GM19240 (cell line): ENCODE results near the gene PPP1R15A.
"Not testable (repeated sequence)": the region's sequence is repeated elsewhere in the genome, so short reads cannot be mapped to it uniquely, and the experiment has no call there.

Source experiments
- DNase-seq: peaks from one replicate; pipeline ENCODE4 v3.0.0; 2011; ENCODE audit warnings: low spot score; ENCODE audit not compliant: insufficient read length

PPP1R15A gene

DNA sequence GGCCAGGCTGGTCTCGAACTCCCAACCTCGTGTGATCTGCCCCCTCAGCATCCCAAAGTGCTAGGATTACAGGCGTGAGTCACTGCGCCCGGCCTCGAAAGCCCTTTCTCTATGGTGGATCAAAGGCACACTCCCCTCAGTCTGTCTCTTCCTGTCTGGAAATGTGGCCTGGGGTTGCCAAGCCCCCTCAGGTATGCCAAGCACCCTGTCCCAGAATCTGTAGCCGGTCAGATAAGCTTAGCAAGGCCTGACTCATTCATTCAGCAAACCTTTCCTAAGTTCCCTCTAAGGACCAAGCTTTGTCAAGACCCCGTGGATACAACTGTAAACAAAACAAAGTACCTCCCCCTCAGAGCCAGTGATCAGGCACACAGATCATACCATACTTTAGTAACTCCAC is 42.0 kb downstream of the PPP1R15A start:
- no peak for DNase-seq

DNA sequence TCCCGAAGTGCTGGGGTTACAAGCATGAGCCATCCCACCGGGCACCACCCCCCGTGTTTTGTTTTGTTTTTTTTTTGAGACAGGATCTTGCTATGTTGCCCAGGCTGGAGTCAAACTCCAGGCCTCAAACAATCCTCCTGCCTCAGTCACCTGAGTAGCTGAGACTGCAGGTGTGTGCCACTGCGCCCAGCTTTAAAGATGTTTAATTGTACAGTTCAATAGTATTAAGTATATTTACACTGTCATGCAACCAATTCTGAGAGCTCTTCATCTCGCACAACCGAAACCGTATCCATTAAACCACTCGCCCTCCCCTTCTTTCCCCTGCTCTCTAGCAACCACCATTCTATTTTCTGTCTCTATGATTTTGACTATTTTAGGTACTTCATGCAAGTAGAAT is 43.5 kb downstream of the PPP1R15A start:
- no peak for DNase-seq

DNA sequence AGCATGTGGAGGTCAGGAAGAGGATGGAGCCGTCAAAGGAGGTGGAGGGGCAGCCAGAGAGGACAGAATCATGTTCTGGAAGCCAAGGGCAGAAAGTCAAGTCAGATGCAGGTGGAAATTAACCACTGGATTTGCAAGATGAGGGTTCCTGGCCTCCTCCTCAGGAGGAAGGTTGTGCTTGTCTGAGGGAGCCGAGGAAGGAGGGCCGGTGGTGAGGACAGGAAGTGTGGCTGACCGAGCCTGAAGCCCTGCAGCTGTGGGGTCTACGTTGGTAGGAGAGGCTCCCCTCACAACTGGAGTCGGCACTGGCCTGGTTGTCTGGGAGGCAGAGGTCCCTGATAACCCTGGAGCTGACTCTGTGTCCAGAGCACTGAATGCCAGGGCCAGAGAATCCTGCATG is 45.9 kb downstream of the PPP1R15A start:
- no peak for DNase-seq

DNA sequence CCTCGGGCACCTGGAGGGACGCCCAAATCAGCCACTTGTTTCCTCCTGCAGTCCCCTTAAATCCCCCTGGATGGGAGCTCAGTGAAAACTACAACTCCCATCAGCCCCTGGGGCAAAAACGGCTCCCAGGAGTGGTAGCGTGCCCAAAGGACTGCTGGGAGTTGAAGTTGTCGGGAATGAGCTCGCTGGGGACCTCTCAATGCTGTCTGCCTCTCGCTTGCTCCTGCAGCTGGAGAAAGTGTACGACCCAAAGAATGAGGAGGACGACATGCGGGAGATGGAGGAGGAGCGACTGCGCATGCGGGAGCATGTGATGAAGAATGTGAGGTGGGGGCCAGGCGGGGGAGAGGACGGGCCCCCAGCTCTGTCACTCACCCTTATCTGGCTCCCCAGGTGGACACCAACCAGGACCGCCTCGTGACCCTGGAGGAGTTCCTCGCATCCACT is 46.6 kb downstream of the PPP1R15A start:
- no peak for DNase-seq

DNA sequence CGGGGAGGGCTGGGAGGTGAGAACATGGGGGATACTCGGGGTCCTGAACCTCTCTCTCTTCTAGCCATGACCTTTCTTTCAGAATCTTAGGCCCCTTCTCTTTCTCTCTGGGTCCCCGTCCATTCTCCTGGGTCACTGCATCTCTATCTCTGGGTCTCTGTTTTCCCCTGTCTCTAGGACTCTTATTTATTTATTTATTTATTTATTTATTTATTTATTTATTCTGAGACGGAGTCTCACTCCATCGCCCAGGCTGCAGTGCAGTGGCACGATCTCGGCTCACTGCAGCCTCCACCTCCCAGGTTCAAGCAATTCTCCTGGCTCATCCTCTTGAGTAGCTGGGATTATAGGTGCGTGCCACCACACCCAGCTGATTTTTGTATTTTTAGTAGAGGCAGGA is 47.0 kb downstream of the PPP1R15A start:
- not testable (repeated sequence) for DNase-seq

DNA sequence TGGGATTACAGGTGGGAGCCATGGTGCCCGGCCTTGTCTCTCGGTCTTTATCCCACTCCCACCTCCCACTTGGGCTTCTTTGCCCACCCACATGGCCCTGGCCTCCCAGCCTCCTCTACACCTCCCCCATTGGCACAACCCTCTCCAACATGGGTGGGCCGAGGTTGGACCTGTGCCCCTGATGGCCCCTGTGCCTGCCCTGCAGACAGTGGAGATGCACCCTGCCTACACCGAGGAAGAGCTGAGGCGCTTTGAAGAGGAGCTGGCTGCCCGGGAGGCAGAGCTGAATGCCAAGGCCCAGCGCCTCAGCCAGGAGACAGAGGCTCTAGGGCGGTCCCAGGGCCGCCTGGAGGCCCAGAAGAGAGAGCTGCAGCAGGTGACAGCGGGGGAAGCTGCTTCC is 48.7 kb downstream of the PPP1R15A start:
- no peak for DNase-seq

DNA sequence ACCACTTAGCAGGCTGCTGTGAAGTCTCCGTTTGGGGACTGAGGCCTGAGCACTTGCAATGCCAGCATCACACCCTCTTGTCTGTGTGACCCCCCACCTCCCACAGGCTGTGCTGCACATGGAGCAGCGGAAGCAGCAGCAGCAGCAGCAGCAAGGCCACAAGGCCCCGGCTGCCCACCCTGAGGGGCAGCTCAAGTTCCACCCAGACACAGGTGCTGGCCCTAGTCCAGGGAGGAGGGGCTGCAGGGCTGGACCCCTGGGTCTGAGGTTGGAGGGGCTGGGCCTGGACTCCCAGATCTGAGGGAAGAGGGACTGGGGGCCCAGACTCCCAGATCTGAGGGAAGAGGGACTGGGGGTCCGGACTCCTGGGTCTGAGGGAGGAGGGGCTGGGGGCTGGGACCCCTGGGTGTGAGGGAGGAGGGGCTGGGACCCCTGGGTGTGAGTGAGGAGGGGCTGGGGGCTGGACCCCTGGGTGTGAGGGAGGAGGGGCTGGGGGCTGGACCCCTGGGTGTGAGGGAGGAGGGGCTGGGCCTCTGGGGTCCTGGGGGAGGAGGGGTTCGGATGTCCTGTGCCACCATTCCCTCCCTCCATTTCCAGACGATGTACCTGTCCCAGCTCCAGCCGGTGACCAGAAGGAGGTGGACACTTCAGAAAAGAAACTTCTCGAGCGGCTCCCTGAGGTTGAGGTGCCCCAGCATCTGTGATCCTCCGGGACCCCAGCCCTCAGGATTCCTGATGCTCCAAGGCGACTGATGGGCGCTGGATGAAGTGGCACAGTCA is 49.7 kb downstream of the PPP1R15A start:
- no peak for DNase-seq

DNA sequence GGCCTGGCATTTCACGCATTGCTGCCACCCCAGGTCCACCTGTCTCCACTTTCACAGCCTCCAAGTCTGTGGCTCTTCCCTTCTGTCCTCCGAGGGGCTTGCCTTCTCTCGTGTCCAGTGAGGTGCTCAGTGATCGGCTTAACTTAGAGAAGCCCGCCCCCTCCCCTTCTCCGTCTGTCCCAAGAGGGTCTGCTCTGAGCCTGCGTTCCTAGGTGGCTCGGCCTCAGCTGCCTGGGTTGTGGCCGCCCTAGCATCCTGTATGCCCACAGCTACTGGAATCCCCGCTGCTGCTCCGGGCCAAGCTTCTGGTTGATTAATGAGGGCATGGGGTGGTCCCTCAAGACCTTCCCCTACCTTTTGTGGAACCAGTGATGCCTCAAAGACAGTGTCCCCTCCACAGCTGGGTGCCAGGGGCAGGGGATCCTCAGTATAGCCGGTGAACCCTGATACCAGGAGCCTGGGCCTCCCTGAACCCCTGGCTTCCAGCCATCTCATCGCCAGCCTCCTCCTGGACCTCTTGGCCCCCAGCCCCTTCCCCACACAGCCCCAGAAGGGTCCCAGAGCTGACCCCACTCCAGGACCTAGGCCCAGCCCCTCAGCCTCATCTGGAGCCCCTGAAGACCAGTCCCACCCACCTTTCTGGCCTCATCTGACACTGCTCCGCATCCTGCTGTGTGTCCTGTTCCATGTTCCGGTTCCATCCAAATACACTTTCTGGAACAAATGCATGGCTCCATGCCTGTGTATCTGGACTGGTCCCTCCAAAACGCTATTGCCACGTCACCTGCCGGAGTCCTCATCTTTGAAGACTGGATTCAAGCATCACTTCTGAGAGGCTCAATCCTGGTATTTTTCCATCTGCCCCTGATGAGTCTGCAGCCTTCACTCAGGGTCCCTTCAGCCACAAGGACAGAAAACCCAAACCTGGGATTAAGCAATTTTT is 50.6 kb downstream of the PPP1R15A start:
- no peak for DNase-seq

- DNase-seq: no peak
Measured at GRCh38 chr19:48925240-48925843, 53.1 kb downstream of the PPP1R15A start.
